Stomach (tissue), 9 donors: ENCODE measurements around the gene GCNT1. TPM values are rescaled to one million over a fixed set of nuclear protein-coding genes. Genes with fewer than 3 reads are reported as not detected.

ENCODE experiments used
- DNase-seq, 2 donors: peaks; one replicate each; pipeline versions ENCODE4 v3.0.0 to v3.0.0-alpha.2; 2013 to 2019
- H3K27ac ChIP-seq, 5 donors: fragments of 200-600 bp in 4 of 5; sonication (generic) in 4 of 5; one replicate each; pipeline ENCODE4 v1.5.1; 2013 to 2019; ENCODE audit warnings: mild to moderate bottlenecking in 1 of 5, moderate library complexity in 1 of 5
- H3K27me3 ChIP-seq, 3 donors: fragments of 200-600 bp; sonication (generic); one replicate each; pipeline ENCODE4 v1.5.1; 2017 to 2019; ENCODE audit warnings: mixed run types in 1 of 3
- H3K36me3 ChIP-seq, 4 donors: fragments of 200-600 bp; sonication (generic); 1 replicate in 3 of 4; 2 replicates in 1 of 4; pipeline ENCODE4 v1.5.1; 2016 to 2019
- H3K4me1 ChIP-seq, 4 donors: fragments of 200-600 bp; sonication (generic); one replicate each; pipeline ENCODE4 v1.5.1; 2016 to 2019
- H3K4me3 ChIP-seq, 4 donors: fragments of 200-600 bp; sonication (generic) in 3 of 4; one replicate each; pipeline ENCODE4 v1.5.1; 2016 to 2019; ENCODE audit warnings: mild to moderate bottlenecking in 1 of 4
- H3K9me3 ChIP-seq, 4 donors: fragments of 200-600 bp; sonication (generic); one replicate each; pipeline ENCODE4 v1.5.1; 2016 to 2019
- CTCF ChIP-seq, 7 experiments: fragments of 450-650 bp in 4 of 7; fragments of 200-600 bp in 3 of 7; sonication (generic) in 3 of 7; IDR thresholded peaks; one replicate each; pipeline ENCODE4 v1.5.1; 2016 to 2019; ENCODE audit warnings: antibody characterized with exemption in 7 of 7, control low read depth in 2 of 7, mild to moderate bottlenecking in 1 of 7
- EP300 ChIP-seq: sonication (generic); formaldehyde crosslinking; IDR thresholded peaks from one replicate; pipeline ENCODE4 v1.6.1; 2017; ENCODE audit warnings: antibody characterized with exemption
- POLR2A ChIP-seq, 4 donors: fragments of 450-650 bp; IDR thresholded peaks; one replicate each; pipeline ENCODE4 v1.6.1; 2016; ENCODE audit warnings: antibody characterized with exemption in 4 of 4, control low read depth in 2 of 4, mild to moderate bottlenecking in 1 of 4, moderate library complexity in 1 of 4
- POLR2AphosphoS5 ChIP-seq, 3 donors: sonication (generic); formaldehyde crosslinking; IDR thresholded peaks; one replicate each; pipeline ENCODE4 v1.6.1; 2016; ENCODE audit warnings: antibody characterized with exemption in 3 of 3
- WGBS, 5 donors: extraction: QIAGEN DNeasy Blood & Tissue Kit in 3 of 5; methylation state at CpG; one replicate each; pipeline versions ENCODE4 v1.1.5 to v1.1.7; 2013 to 2018; 5-methylcytosine and 5-hydroxymethylcytosine counted together
- intact Hi-C: fragments of 100-400 bp; cut with DNase I; formaldehyde crosslinking; loops from one replicate; pipeline ENCODE4 v1.15.1; 2023; ENCODE audit warnings: low total_unique reads
- polyA plus RNA-seq, 3 donors: library from polyadenylated mRNA; stranded (reverse); fragments of 200-250 nt; gene quantifications; one replicate each; pipeline ENCODE4 v1.2.3, GENCODE V29; 2013
- total RNA-seq, 5 donors: library from RNA; depleted of rRNA; stranded (reverse); fragments of >200 nt; gene quantifications; one replicate each; pipeline versions ENCODE4 v1.1.0 to v1.2.3, GENCODE V29; 2014 to 2016
- donor health status: healthy with polysubstance abuse.
- donor health status: Bipolar disorder and iron deficiency.
- donor health status: healthy.

Gene GCNT1
- total and polyA plus RNA-seq, 8 donors: 3.1 to 136 (median 11.6) TPM

DNA sequence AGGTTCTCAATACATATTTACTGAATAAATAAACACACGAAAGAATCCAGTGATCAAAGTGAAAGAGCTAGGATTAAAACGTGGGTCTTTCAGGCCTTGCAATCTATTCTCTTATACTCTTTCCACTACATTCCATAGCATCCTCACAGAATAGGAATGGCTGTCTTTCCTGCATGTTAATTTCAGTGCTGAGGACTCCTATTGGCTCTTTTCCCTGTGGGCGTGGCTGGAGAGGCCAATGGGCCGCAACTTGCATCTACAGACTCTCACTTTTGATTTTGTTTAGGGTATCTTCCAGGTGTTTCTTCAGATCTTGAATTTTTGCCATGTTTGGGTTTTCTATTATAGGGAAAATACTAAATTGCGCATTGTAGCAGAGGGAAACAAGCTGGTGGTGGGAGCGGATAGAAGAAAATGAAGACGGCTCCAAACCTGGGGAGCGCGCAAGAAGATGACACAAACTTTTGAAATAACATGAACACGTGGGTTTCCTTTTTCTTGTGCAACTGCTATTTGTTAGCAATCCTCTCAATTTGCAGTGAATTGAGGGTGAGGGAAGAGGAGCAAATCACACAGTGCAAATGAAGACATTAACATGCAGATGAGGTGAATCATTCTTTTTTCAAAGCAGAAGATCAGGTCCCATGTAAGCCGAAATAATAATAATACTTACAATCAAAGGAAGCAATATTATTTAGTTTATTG, 93.9 kb downstream of the GCNT1 start:
- no peak overlapping the region for H3K4me3 ChIP-seq
- WGBS, 5 donors: 81 to 86% (median 84%) methylated on average over 11 of the region's 11 CpGs
- H3K27me3 ChIP-seq: no peaks in the 10 kb centered on the region
- no peak for DNase-seq
- peaks cover 0 to 10% (median 0%) of the 10 kb centered on the region in 4 donors for H3K4me1 ChIP-seq
- no peaks in the 10 kb centered on the region for H3K9me3 ChIP-seq
- TF ChIP-seq CTCF (IDR thresholded peaks at IDR 0.05) (no peak), POLR2AphosphoS5 (IDR thresholded peaks at IDR 0.05) (no peak), EP300 (no peak), POLR2A (IDR thresholded peaks at IDR 0.05) (no peak)
- intact Hi-C loops: no loop called here
- H3K36me3 ChIP-seq: no peaks in the 10 kb centered on the region
- no peak overlapping the region for H3K27ac ChIP-seq

GRCh38 chr9:76553680-76554079, 94.7 kb downstream of the GCNT1 start:
- Histone ChIP-seq H3K4me1 (peaks cover 0 to 15% (median 0%) of the 10 kb centered on the region in 4 donors), H3K27me3 (no peaks in the 10 kb centered on the region), H3K4me3 (no peak overlapping the region), H3K27ac (no peak overlapping the region), H3K9me3 (no peaks in the 10 kb centered on the region), H3K36me3 (no peaks in the 10 kb centered on the region)
- TF ChIP-seq POLR2AphosphoS5 (IDR thresholded peaks at IDR 0.05) (no peak), POLR2A (IDR thresholded peaks at IDR 0.05) (no peak), CTCF (IDR thresholded peaks at IDR 0.05) (no peak), EP300 (no peak)
- intact Hi-C loops: no loop called here
- WGBS, 5 donors: 45 to 66% (median 51%) methylated on average over 5 of the region's 5 CpGs
- DNase-seq: no peak

Other genes with a start within 250 kb of the GCNT1 start
- 10 to 100 TPM in 3 of 5 donors, 1 to 10 TPM in 2; 3.8 to 36.7 (median 26.8) TPM for gene RFK, start 64.8 kb upstream of the GCNT1 start, total RNA-seq
- gene RFK, start 64.8 kb upstream of the GCNT1 start, polyA plus RNA-seq: 10 to 100 TPM; 10.2 to 57.7 (median 29.5) TPM